GM23338 (cell line): ENCODE results near the gene CMPK2. TPM values are rescaled to one million over a fixed set of nuclear protein-coding genes. Genes with fewer than 3 reads are reported as not detected.

ENCODE experiments used
- ATAC-seq: fragments of 200-7000 bp; cut with Tn5 transposase; 3 replicates; pipeline ENCODE4 v1.9.1; 2020
- DNase-seq: peaks from one replicate; pipeline ENCODE4 v3.0.0-alpha.2; 2015; ENCODE audit warnings: low spot score
- H2AFZ ChIP-seq: fragments of 200-600 bp; sonication (generic); 2 replicates; pipeline ENCODE4 v1.8.0; 2016; ENCODE audit warnings: antibody characterized with exemption, mild to moderate bottlenecking, moderate library complexity
- H3F3A ChIP-seq: fragments of 200-600 bp; sonication (generic); replicated peaks from 2 replicates; pipeline ENCODE4 v1.8.0; 2017; ENCODE audit warnings: antibody characterized with exemption, mixed run types, low read depth
- H3K27ac ChIP-seq: fragments of 200-600 bp; sonication (generic); 2 replicates; pipeline ENCODE4 v1.6.1; 2016; ENCODE audit warnings: low read depth
- H3K27me3 ChIP-seq: fragments of 200-600 bp; sonication (generic); 2 replicates; pipeline ENCODE4 v1.8.0; 2016; ENCODE audit warnings: mild to moderate bottlenecking, mixed run types, moderate library complexity; ENCODE audit not compliant: insufficient read depth
- H3K36me3 ChIP-seq: fragments of 200-600 bp; sonication (generic); 2 replicates; pipeline ENCODE4 v1.8.0; 2016; ENCODE audit warnings: mild to moderate bottlenecking; ENCODE audit not compliant: insufficient read depth
- H3K4me1 ChIP-seq: fragments of 200-600 bp; sonication (generic); 2 replicates; pipeline ENCODE4 v1.8.0; 2016; ENCODE audit warnings: mild to moderate bottlenecking, moderate library complexity; ENCODE audit not compliant: insufficient read depth
- H3K4me2 ChIP-seq: fragments of 200-600 bp; sonication (generic); 2 replicates; pipeline ENCODE4 v1.7.1; 2017; ENCODE audit warnings: mixed run types
- H3K4me3 ChIP-seq: fragments of 200-600 bp; sonication (generic); 2 replicates; pipeline ENCODE4 v1.6.1; 2016; ENCODE audit warnings: mixed run types
- H3K79me2 ChIP-seq: fragments of 200-600 bp; sonication (generic); replicated peaks from 2 replicates; pipeline ENCODE4 v1.8.0; 2017; ENCODE audit warnings: mild to moderate bottlenecking; ENCODE audit not compliant: insufficient read depth
- H3K9me2 ChIP-seq: fragments of 200-600 bp; sonication (generic); 2 replicates; pipeline ENCODE4 v1.8.0; 2017; ENCODE audit not compliant: insufficient read depth
- H4K20me1 ChIP-seq: fragments of 200-600 bp; sonication (generic); replicated peaks from 2 replicates; pipeline ENCODE4 v1.8.0; 2017; ENCODE audit warnings: mild to moderate bottlenecking; ENCODE audit not compliant: insufficient read depth
- H3K27ac Mint-ChIP-seq: 2 replicates; pipeline ENCODE4 v1.8.0; 2020; ENCODE audit warnings: inconsistent platforms, mild to moderate bottlenecking, moderate library complexity, mixed read lengths
- H3K27me3 Mint-ChIP-seq: 3 replicates; pipeline ENCODE4 v1.8.0; 2022; ENCODE audit warnings: low read depth, mild to moderate bottlenecking, moderate library complexity, mixed read lengths, inconsistent platforms; ENCODE audit not compliant: insufficient read depth, poor library complexity
- H3K36me3 Mint-ChIP-seq: 3 replicates; pipeline ENCODE4 v1.8.0; 2021; ENCODE audit warnings: low read depth, mild to moderate bottlenecking, inconsistent platforms, moderate library complexity, mixed read lengths
- H3K4me1 Mint-ChIP-seq: 3 replicates; pipeline ENCODE4 v1.8.0; 2020; ENCODE audit warnings: mild to moderate bottlenecking, inconsistent platforms, mixed read lengths
- H3K4me3 Mint-ChIP-seq: 3 replicates; pipeline ENCODE4 v1.8.0; 2021; ENCODE audit warnings: moderate library complexity, mild to moderate bottlenecking, inconsistent platforms, mixed read lengths
- H3K9me3 Mint-ChIP-seq: 3 replicates; pipeline ENCODE4 v1.8.0; 2020; ENCODE audit warnings: moderate library complexity, mild to moderate bottlenecking, inconsistent platforms, mixed read lengths
- CREB1 ChIP-seq: fragments of 250-450 bp; sonication (Bioruptor Pico); IDR thresholded peaks from 2 replicates; pipeline ENCODE4 v1.5.0; 2020; ENCODE audit warnings: low read depth, mild to moderate bottlenecking, moderate library complexity
- EZH2phosphoT487 ChIP-seq: fragments of 200-600 bp; sonication (generic); IDR thresholded peaks from one replicate; pipeline ENCODE4 v1.8.1; 2018; ENCODE audit warnings: antibody characterized with exemption; ENCODE audit not compliant: unreplicated experiment
- JUNB ChIP-seq: IDR thresholded peaks from one replicate; pipeline ENCODE4 v1.6.1; 2016; ENCODE audit warnings: antibody characterized with exemption; ENCODE audit not compliant: unreplicated experiment
- NANOG ChIP-seq: IDR thresholded peaks from 2 replicates; pipeline ENCODE4 v1.6.1; 2016; ENCODE audit warnings: antibody characterized with exemption, borderline replicate concordance
- POLR2AphosphoS5 ChIP-seq: IDR thresholded peaks from 2 replicates; pipeline ENCODE4 v1.6.1; 2016; ENCODE audit warnings: antibody characterized with exemption, low read depth
- STAT1 ChIP-seq: IDR thresholded peaks from one replicate; pipeline ENCODE4 v1.6.1; 2016; ENCODE audit warnings: antibody characterized with exemption; ENCODE audit not compliant: unreplicated experiment
- ZNF114 ChIP-seq: fragments of 250-450 bp; sonication (Bioruptor Pico); IDR thresholded peaks from 2 replicates; pipeline ENCODE4 v1.5.0; 2020; ENCODE audit warnings: mild to moderate bottlenecking, moderate library complexity
- ZNF331 ChIP-seq: fragments of 250-450 bp; sonication (Bioruptor Pico); IDR thresholded peaks from 2 replicates; pipeline ENCODE4 v1.5.0; 2020; ENCODE audit warnings: low read depth, mild to moderate bottlenecking, moderate library complexity
- polyA plus RNA-seq: library from polyadenylated mRNA; unstranded; fragments of >200 nt; fragmentation: Nextera tagmentation; extraction: Ambion mirVana; gene quantifications from 2 replicates; pipeline ENCODE4 v1.2.1, GENCODE V29; 2016
- total RNA-seq: library from RNA; depleted of rRNA; stranded (reverse); fragments of >200 nt; shearing (Covaris generic); gene quantifications from 2 replicates; pipeline ENCODE4 v1.2.3, GENCODE V29; 2014
- TF ChIP-seq, protein P1 (sequence below): IDR thresholded peaks from one replicate; pipeline ENCODE4 v1.6.1; 2018; ENCODE audit warnings: antibody characterized with exemption; ENCODE audit not compliant: unreplicated experiment
- TF ChIP-seq, protein P2 (sequence below): IDR thresholded peaks from 2 replicates; pipeline ENCODE4 v1.6.1; 2016; ENCODE audit warnings: antibody characterized with exemption
- TF ChIP-seq, protein P3 (sequence below), 2 experiments: fragments of 200-600 bp in 1 of 2; sonication (generic) in 1 of 2; conservative IDR thresholded peaks; 2 replicates each; pipeline versions ENCODE4 v1.5.1 to v1.6.1; 2016 to 2017; ENCODE audit warnings: antibody characterized with exemption in 2 of 2, low read depth in 2 of 2, mild to moderate bottlenecking in 2 of 2, moderate library complexity in 1 of 2

The CMPK2 gene
- total and polyA plus RNA-seq, 2 experiments from 2014 or later, result 0.13 to 0.56 TPM

DNA sequence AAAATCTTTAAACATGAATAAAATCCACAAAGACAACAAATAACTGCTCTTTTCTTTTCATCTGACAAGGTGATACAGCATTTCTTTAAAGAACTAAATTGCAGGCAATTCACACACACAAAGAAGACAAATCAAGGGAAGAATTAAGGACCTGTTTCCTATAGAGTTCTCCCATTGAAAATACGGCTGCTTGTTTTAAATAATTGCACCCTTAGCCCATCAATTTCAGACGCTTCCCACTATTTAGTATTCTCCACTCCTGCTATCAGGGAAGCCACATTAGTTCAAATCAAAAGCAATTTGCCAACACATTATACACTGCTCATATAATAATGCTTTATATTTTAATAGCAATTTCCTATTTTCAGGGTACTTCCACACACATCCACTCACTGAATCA, 11.3 kb downstream of the CMPK2 start:
- Mint-ChIP-seq H3K36me3 (peaks cover 25% of the 10 kb centered on the region), H3K4me3 (no peak overlapping the region), H3K4me1 (no peaks in the 10 kb centered on the region), H3K27ac (no peak overlapping the region), H3K27me3 (peaks cover 3% of the 10 kb centered on the region), H3K9me3 (peaks cover 55% of the 10 kb centered on the region)
- Histone ChIP-seq H3K9me2 (no peaks in the 10 kb centered on the region), H3K4me2 (no peak overlapping the region), H3K27me3 (no peaks in the 10 kb centered on the region), H3F3A (no peaks in the 10 kb centered on the region), H3K27ac (no peak overlapping the region), H3K4me1 (peaks cover 6% of the 10 kb centered on the region; the same call in 1 of the 2 replicates), H4K20me1 (no peaks in the 10 kb centered on the region), H3K36me3 (no peaks in the 10 kb centered on the region), H3K79me2 (no peaks in the 10 kb centered on the region), H2AFZ (no peak overlapping the region), H3K4me3 (no peak overlapping the region)
- TF ChIP-seq NANOG (no peak), EZH2phosphoT487 (no peak), ZNF331 (CRISPR knock-in tag) (no peak), CREB1 (no peak), STAT1 (no peak), ZNF114 (no peak), POLR2AphosphoS5 (no peak), JUNB (no peak)
- TF ChIP-seq, protein P1, sequence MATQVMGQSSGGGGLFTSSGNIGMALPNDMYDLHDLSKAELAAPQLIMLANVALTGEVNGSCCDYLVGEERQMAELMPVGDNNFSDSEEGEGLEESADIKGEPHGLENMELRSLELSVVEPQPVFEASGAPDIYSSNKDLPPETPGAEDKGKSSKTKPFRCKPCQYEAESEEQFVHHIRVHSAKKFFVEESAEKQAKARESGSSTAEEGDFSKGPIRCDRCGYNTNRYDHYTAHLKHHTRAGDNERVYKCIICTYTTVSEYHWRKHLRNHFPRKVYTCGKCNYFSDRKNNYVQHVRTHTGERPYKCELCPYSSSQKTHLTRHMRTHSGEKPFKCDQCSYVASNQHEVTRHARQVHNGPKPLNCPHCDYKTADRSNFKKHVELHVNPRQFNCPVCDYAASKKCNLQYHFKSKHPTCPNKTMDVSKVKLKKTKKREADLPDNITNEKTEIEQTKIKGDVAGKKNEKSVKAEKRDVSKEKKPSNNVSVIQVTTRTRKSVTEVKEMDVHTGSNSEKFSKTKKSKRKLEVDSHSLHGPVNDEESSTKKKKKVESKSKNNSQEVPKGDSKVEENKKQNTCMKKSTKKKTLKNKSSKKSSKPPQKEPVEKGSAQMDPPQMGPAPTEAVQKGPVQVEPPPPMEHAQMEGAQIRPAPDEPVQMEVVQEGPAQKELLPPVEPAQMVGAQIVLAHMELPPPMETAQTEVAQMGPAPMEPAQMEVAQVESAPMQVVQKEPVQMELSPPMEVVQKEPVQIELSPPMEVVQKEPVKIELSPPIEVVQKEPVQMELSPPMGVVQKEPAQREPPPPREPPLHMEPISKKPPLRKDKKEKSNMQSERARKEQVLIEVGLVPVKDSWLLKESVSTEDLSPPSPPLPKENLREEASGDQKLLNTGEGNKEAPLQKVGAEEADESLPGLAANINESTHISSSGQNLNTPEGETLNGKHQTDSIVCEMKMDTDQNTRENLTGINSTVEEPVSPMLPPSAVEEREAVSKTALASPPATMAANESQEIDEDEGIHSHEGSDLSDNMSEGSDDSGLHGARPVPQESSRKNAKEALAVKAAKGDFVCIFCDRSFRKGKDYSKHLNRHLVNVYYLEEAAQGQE, result no peak
- TF ChIP-seq, protein P2, sequence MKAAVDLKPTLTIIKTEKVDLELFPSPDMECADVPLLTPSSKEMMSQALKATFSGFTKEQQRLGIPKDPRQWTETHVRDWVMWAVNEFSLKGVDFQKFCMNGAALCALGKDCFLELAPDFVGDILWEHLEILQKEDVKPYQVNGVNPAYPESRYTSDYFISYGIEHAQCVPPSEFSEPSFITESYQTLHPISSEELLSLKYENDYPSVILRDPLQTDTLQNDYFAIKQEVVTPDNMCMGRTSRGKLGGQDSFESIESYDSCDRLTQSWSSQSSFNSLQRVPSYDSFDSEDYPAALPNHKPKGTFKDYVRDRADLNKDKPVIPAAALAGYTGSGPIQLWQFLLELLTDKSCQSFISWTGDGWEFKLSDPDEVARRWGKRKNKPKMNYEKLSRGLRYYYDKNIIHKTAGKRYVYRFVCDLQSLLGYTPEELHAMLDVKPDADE, result no peak
- TF ChIP-seq, protein P3, sequence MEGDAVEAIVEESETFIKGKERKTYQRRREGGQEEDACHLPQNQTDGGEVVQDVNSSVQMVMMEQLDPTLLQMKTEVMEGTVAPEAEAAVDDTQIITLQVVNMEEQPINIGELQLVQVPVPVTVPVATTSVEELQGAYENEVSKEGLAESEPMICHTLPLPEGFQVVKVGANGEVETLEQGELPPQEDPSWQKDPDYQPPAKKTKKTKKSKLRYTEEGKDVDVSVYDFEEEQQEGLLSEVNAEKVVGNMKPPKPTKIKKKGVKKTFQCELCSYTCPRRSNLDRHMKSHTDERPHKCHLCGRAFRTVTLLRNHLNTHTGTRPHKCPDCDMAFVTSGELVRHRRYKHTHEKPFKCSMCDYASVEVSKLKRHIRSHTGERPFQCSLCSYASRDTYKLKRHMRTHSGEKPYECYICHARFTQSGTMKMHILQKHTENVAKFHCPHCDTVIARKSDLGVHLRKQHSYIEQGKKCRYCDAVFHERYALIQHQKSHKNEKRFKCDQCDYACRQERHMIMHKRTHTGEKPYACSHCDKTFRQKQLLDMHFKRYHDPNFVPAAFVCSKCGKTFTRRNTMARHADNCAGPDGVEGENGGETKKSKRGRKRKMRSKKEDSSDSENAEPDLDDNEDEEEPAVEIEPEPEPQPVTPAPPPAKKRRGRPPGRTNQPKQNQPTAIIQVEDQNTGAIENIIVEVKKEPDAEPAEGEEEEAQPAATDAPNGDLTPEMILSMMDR (conservative IDR thresholded peaks at IDR 0.05; ENCODE audit: low read depth in 2 of 2), result no peak
- no peak for DNase-seq
- ATAC-seq, result no peak
